H9 (cell line): ENCODE measurements around the gene SCAF4. TPM values are rescaled to one million over a fixed set of nuclear protein-coding genes. Genes with fewer than 3 reads are reported as not detected.

Experiments
- DNase-seq: peaks from one replicate; pipeline ENCODE4 v3.0.0-alpha.2; 2017
- H2AFZ ChIP-seq: one replicate; pipeline ENCODE4 v1.6.1; 2013; ENCODE audit warnings: mild to moderate bottlenecking, low read length, control low read depth, moderate library complexity
- H2AK5ac ChIP-seq: 2 replicates; pipeline ENCODE4 v1.6.1; 2013; ENCODE audit warnings: low read length, control low read depth, mixed read lengths; ENCODE audit not compliant: insufficient read length
- H2BK120ac ChIP-seq: one replicate; pipeline ENCODE4 v1.6.1; 2013; ENCODE audit warnings: low read depth, mild to moderate bottlenecking, low read length, control low read depth, inconsistent platforms; ENCODE audit not compliant: poor library complexity, severe bottlenecking
- H2BK12ac ChIP-seq: 2 replicates; pipeline ENCODE4 v1.6.1; 2013; ENCODE audit warnings: low read length, control low read depth, mixed read lengths, low read depth; ENCODE audit not compliant: insufficient read length
- H2BK15ac ChIP-seq: 2 replicates; pipeline ENCODE4 v1.6.1; 2013; ENCODE audit warnings: low read depth, low read length, control low read depth
- H2BK20ac ChIP-seq: one replicate; pipeline ENCODE4 v1.6.1; 2013; ENCODE audit warnings: low read depth, mild to moderate bottlenecking, low read length, control low read depth, inconsistent platforms; ENCODE audit not compliant: poor library complexity, severe bottlenecking
- H2BK5ac ChIP-seq: 2 replicates; pipeline ENCODE4 v1.6.1; 2013; ENCODE audit warnings: low read length, control low read depth, mixed read lengths; ENCODE audit not compliant: insufficient read length
- H3K14ac ChIP-seq: 2 replicates; pipeline ENCODE4 v1.6.1; 2013; ENCODE audit warnings: low read length, control low read depth; ENCODE audit not compliant: insufficient read depth
- H3K18ac ChIP-seq: 2 replicates; pipeline ENCODE4 v1.6.1; 2013; ENCODE audit warnings: low read depth, mild to moderate bottlenecking, mixed read lengths, low read length, control low read depth; ENCODE audit not compliant: insufficient read length
- H3K23ac ChIP-seq: 2 replicates; pipeline ENCODE4 v1.6.1; 2013; ENCODE audit warnings: low read length, control low read depth, mixed read lengths, low read depth; ENCODE audit not compliant: insufficient read length
- H3K23me2 ChIP-seq: 2 replicates; pipeline ENCODE4 v1.6.1; 2013; ENCODE audit warnings: low read depth, mild to moderate bottlenecking, mixed read lengths, low read length, control low read depth; ENCODE audit not compliant: insufficient read length, poor library complexity, severe bottlenecking
- H3K27ac ChIP-seq: 2 replicates; pipeline ENCODE4 v1.5.1; 2013; ENCODE audit warnings: low read length, control low read depth, mixed read lengths, low read depth; ENCODE audit not compliant: insufficient read length
- H3K27me3 ChIP-seq: 2 replicates; pipeline ENCODE4 v1.6.1; 2013; ENCODE audit warnings: low read length, control low read depth, inconsistent platforms; ENCODE audit not compliant: insufficient read depth
- H3K4ac ChIP-seq: 2 replicates; pipeline ENCODE4 v1.6.1; 2013; ENCODE audit warnings: low read depth, mild to moderate bottlenecking, control low read depth, inconsistent platforms, low read length, moderate library complexity
- H3K4me1 ChIP-seq: 2 replicates; pipeline ENCODE4 v1.6.1; 2013; ENCODE audit warnings: low read length, control low read depth, inconsistent platforms; ENCODE audit not compliant: insufficient read depth
- H3K4me2 ChIP-seq: 2 replicates; pipeline ENCODE4 v1.6.1; 2013; ENCODE audit warnings: low read length, control low read depth, mixed read lengths; ENCODE audit not compliant: insufficient read length, insufficient read depth
- H3K56ac ChIP-seq: 2 replicates; pipeline ENCODE4 v1.6.1; 2013; ENCODE audit warnings: low read depth, mild to moderate bottlenecking, mixed read lengths, low read length, control low read depth; ENCODE audit not compliant: insufficient read length
- H3K79me1 ChIP-seq: 2 replicates; pipeline ENCODE4 v1.6.1; 2013; ENCODE audit warnings: low read depth, mild to moderate bottlenecking, moderate library complexity, low read length, control low read depth, inconsistent platforms; ENCODE audit not compliant: insufficient read depth, poor library complexity, severe bottlenecking
- H3K79me2 ChIP-seq: 2 replicates; pipeline ENCODE4 v1.6.1; 2013; ENCODE audit warnings: low read length, control low read depth, inconsistent platforms; ENCODE audit not compliant: insufficient read depth
- H3K9ac ChIP-seq: 2 replicates; pipeline ENCODE4 v1.6.1; 2013; ENCODE audit warnings: low read length, control low read depth, mixed read lengths; ENCODE audit not compliant: insufficient read length; ENCODE audit errors: extremely low read depth
- H3K9me3 ChIP-seq: one replicate; pipeline ENCODE4 v1.6.1; 2013; ENCODE audit warnings: low read depth, low read length, inconsistent platforms; ENCODE audit not compliant: control insufficient read depth
- H3T11ph ChIP-seq: one replicate; pipeline ENCODE4 v1.6.1; 2013; ENCODE audit warnings: mild to moderate bottlenecking, low read length, control low read depth, inconsistent platforms
- H4K20me1 ChIP-seq: one replicate; pipeline ENCODE4 v1.6.1; 2013; ENCODE audit not compliant: control insufficient read depth, insufficient read length, insufficient read depth
- H4K5ac ChIP-seq: 2 replicates; pipeline ENCODE4 v1.6.1; 2013; ENCODE audit warnings: low read depth, mild to moderate bottlenecking, mixed read lengths, low read length, control low read depth; ENCODE audit not compliant: insufficient read length
- H4K8ac ChIP-seq: replicated peaks from 2 replicates; pipeline ENCODE4 v1.6.1; 2013; ENCODE audit warnings: low read length, control low read depth, mixed read lengths, low read depth; ENCODE audit not compliant: insufficient read length
- H4K91ac ChIP-seq: 2 replicates; pipeline ENCODE4 v1.6.1; 2013; ENCODE audit warnings: low read depth, mild to moderate bottlenecking, moderate library complexity, mixed read lengths, low read length, control low read depth; ENCODE audit not compliant: insufficient read length
- H3K27ac Mint-ChIP-seq, 3 experiments: 2 replicates in 2 of 3; 3 replicates in 1 of 3; pipeline ENCODE4 v1.8.0; 2020 to 2021; ENCODE audit warnings: mixed read lengths in 3 of 3, mild to moderate bottlenecking in 1 of 3, moderate library complexity in 1 of 3
- H3K27me3 Mint-ChIP-seq: 2 replicates; pipeline ENCODE4 v1.8.0; 2021; ENCODE audit warnings: low read depth, mild to moderate bottlenecking, moderate library complexity, mixed read lengths
- H3K36me3 Mint-ChIP-seq, 3 experiments: 2 replicates in 2 of 3; 3 replicates in 1 of 3; pipeline ENCODE4 v1.8.0; 2020 to 2021; ENCODE audit warnings: low read depth in 3 of 3, mixed read lengths in 3 of 3; ENCODE audit not compliant: insufficient read depth in 1 of 3
- H3K4me1 Mint-ChIP-seq, 2 experiments: 2 replicates each; pipeline ENCODE4 v1.8.0; 2020; ENCODE audit warnings: mixed read lengths in 2 of 2
- H3K4me3 Mint-ChIP-seq, 2 experiments: 2 replicates in 1 of 2; 3 replicates in 1 of 2; pipeline ENCODE4 v1.8.0; 2020 to 2021; ENCODE audit warnings: mild to moderate bottlenecking in 2 of 2, mixed read lengths in 2 of 2, moderate library complexity in 1 of 2
- H3K9me3 Mint-ChIP-seq, 2 experiments: 2 replicates in 1 of 2; 3 replicates in 1 of 2; pipeline ENCODE4 v1.8.0; 2020; ENCODE audit warnings: mild to moderate bottlenecking in 2 of 2, mixed read lengths in 2 of 2, moderate library complexity in 1 of 2
- CTCF ChIP-seq: fragments of 200-600 bp; sonication (generic); conservative IDR thresholded peaks from 3 replicates; pipeline ENCODE4 v1.8.0; 2021; ENCODE audit warnings: antibody characterized with exemption, mild to moderate bottlenecking
- WGBS: extraction: QIAGEN DNeasy Blood & Tissue Kit; methylation state at CpG from one replicate; pipeline ENCODE4 v1.1.7; 2013; ENCODE audit warnings: missing lambda C conversion rate, low lambda C conversion rate, mixed read lengths; ENCODE audit not compliant: insufficient read length; ENCODE audit errors: extremely low coverage; 5-methylcytosine and 5-hydroxymethylcytosine counted together
- total RNA-seq: library from RNA; stranded (reverse); gene quantifications from 2 replicates; pipeline ENCODE4 v1.2.1, GENCODE V29; 2021

SCAF4 gene
- total RNA-seq, 1 experiment from 2014 or later = 76.8 TPM

- H3K27me3 Mint-ChIP-seq = no peaks in the 10 kb centered on the region; the same call in 1 of the 2 replicates
- Histone ChIP-seq H4K5ac (no peak overlapping the region), H2BK20ac (no peak overlapping the region), H3K23me2 (no peaks in the 10 kb centered on the region), H4K20me1 (no peaks in the 10 kb centered on the region), H2AK5ac (no peak overlapping the region), H3K4me2 (no peak overlapping the region), H2BK120ac (no peak overlapping the region), H3K23ac (no peak overlapping the region), H3K79me1 (peaks cover 2% of the 10 kb centered on the region), H3K9me3 (no peaks in the 10 kb centered on the region), H2AFZ (no peak overlapping the region), H3K56ac (no peak overlapping the region), H3K4me1 (no peaks in the 10 kb centered on the region), H3K79me2 (peaks cover 51% of the 10 kb centered on the region; the same call in 1 of the 2 replicates), H3K14ac (no peak overlapping the region), H3T11ph (no peak overlapping the region), H2BK15ac (no peak overlapping the region), H3K18ac (no peak overlapping the region), H3K9ac (no peak overlapping the region), H3K4ac (no peak overlapping the region), H2BK12ac (no peak overlapping the region), H4K8ac (no peak overlapping the region), H2BK5ac (no peak overlapping the region), H3K27me3 (no peaks in the 10 kb centered on the region), H3K27ac (no peak overlapping the region), H4K91ac (no peak overlapping the region)
- WGBS = no CpG with 5 or more reads among the region's 1 CpG
- no peak for DNase-seq
- no peak overlapping the region for H3K4me3 Mint-ChIP-seq
- H3K4me1 Mint-ChIP-seq = peaks cover 69 to 74% of the 10 kb centered on the region in 2 experiments
- H3K27ac Mint-ChIP-seq = peak overlapping the region in 2 of 3 experiments; percentile 10 to 59; a peak in 4 of 7 replicates
- no peaks in the 10 kb centered on the region; a peak in 1 of 5 replicates for H3K9me3 Mint-ChIP-seq
- peaks cover 0 to 2% (median 0%) of the 10 kb centered on the region in 3 experiments; a peak in 1 of 7 replicates for H3K36me3 Mint-ChIP-seq
- no peak for TF ChIP-seq CTCF
Observed at GRCh38 chr21:31710586-31710985, 21.3 kb downstream of the SCAF4 start.
